Kidney capillary endothelial cell (primary cell): ENCODE results near the gene CFL1.
"Not testable (repeated sequence)": the region's sequence is repeated elsewhere in the genome, so short reads cannot be mapped to it uniquely, and the experiment has no call there.

Source experiments
- DNase-seq: peaks from one replicate; pipeline ENCODE4 v3.0.0-alpha.2; 2018; ENCODE audit warnings: low spot score

Gene CFL1

DNA sequence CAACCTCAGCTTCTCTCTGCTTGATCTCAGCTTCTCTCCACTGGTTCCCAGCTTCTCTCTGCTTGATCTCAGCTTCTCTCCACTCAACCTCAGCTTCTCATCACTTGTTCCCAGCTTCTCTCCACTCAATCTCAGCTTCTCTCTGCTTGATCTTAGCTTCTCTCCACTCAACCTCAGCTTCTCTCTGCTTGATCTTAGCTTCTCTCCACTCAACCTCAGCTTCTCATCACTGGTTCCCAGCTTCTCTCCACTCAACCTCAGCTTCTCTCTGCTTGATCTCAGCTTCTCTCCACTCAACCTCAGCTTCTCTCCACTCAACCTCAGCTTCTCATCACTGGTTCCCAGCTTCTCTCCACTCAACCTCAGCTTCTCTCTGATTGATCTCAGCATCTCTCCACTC, 25.7 kb downstream of the CFL1 start:
- DNase-seq: not testable (repeated sequence)

DNA sequence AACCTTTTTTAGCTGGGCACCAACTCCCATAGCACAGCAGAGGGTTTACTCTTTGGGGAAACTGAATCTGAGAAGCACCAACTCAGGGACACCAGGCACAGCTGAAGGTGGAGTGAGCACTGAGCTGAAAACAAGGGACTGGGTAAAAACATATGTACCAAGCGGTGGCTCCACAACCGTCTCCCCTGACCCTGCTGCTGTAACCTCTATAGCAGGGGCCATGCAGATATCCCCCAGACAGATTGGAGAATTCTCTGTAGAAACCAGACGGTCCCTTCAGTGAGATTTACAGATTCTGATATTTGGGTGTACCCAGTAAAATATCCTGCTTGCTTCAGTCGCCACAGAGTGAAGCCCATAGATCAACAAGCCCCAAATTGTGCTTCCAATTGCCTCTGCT, 28.5 kb downstream of the CFL1 start:
- no peak for DNase-seq

DNA sequence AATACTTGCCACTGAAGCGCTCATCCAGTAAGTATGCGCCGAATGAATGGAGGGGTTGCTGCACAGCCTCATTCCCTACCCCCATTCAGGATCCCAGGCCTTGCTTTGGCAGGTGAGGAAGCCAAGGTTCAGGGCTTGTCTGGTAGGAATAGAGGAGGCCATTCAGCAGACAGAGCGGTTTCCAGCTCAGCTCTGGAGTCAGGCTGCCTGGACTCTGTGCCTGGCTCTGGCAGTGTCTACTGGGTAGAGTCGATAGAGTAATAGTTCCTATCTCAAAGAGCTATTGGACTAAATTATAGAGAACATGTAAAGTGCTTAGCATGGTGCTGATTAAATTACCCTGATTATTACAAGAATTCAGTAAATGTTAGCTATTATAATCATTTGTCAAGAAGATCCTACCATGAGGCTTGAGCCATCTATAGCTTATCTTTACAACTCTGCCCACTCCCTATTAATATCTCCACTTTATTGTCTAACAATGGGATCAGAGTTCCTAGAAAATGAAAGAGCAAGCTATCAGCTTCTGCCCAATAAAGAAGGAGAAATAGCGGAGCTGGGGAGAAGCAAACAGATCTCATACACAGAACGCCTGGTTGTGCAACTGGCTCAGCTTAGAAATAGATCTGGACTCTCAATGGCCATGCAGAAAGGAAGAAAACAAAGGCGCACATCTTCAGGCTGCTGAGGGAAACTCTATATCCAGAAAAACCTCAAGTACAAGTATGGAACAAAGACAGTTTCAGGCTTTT, 30.8 kb downstream of the CFL1 start:
- DNase-seq: no peak

DNA sequence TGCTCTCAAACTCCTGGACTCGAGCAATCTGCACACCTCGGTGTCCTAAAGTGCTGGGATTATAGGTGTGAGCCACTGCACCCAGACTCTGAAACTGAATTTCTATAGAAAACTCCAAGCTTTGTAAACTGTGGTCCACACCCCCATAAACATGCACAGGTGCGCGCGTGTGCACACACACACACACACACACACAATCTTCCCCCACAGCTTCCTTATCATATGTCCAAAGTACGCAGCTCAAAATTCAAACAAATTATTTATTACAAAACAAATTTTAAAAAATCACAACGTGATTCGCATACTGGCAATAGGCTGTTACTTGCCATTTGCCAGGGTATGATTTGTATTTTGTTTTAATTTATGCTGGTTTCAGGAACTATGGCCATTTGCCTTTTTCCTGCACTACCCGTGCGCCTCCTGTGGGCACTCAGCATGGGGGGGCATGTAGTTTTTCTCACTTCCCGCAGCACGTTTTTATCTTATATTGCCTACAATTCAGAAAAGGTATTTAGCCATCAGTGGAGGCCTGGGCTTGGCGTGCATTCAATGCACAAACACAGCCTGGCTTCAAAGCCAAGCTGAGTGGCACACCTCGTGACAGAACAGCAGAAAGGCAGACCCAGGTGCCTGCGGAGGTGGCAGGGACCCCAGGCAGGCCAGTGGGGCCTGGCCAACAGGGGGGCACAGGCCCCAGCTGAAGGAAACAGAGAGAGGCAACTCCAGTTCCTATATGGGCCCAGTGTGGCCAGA, 35.0 kb downstream of the CFL1 start:
- DNase-seq: no peak

DNA sequence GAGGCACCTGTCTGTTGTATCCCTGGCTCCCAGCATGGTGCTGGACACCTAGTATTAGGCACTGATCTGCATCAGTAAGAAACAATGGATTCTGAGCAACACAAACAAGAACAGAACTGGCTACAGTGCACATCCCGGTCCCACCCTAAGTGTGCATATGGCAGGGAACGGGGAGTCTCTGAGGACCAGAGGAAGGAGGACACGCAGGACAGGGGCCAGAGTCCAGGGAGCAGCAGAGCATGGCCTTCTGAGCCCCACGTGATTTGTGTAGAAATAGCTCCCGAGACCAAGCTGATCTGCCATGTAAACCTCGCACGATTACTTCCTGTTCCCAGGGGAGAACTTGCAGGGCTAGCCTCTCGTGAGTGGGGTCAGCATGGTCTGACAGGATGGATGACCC, 36.9 kb downstream of the CFL1 start:
- DNase-seq: no peak

DNA sequence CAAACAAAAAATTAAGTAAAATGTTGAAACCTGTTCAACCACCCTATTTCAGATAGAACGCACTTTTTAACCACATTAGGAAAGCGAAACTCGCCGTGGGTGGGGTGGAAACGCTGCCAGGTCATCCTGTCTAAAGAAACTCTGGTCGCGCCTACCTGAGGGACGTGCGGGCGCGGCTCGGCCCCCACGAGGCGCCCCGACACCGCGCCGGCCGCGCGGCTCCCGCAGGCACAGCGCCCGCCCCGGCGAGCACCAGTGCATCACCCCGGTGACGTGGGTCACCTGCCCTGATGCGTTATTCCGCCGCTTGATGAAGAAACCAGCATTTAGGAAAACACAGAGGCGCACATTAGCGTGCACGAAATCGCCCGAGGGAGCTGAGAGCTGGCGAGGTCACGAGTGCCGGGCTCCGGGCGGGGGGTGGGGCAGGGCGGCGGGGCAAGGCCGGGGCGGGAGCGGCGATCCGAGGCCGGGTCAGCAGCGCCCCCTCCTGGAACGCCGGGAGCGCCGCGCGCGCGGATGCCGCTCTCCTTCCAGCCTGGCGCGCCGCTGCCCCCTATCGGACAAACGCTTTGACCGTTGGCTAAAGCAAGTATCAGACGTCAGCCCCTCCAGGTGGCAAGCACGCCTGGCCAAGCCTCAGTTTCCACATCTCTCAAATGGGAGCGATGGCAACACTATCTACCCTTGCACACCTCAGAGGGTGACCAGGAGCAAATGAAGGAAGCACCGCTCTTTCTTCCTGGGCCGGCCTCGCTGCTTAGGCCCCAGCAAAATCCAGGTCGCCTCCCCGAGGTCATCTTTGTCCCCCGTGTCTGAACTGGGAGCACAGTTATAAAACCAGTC, 39.9 kb downstream of the CFL1 start:
- DNase-seq: peak; percentile 88

DNA sequence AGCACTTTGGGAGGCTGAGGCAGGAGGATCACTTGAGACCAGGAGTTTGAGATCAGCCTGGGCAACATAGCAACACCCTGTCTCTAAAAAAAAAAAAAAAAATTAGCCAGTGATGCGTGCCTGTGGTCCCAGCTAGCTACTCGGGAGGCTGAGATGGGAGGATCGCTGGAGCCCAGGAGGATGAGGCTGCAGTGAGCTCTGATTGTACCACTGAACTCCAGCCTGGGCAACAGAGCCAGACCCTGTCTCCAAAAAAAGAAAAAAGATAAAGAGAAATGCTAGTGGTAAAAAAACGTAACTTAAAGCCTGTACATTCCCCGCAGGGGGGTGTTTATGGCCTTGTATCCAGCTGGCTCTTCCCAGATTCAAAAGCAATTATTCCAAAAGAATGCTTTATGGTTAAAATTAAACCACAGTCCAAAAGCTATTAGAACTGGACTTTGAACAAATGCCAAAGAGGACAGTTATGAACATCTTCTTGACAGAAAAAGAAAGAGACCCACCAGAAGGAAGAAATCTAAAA, 40.6 kb downstream of the CFL1 start:
- DNase-seq: no peak

DNA sequence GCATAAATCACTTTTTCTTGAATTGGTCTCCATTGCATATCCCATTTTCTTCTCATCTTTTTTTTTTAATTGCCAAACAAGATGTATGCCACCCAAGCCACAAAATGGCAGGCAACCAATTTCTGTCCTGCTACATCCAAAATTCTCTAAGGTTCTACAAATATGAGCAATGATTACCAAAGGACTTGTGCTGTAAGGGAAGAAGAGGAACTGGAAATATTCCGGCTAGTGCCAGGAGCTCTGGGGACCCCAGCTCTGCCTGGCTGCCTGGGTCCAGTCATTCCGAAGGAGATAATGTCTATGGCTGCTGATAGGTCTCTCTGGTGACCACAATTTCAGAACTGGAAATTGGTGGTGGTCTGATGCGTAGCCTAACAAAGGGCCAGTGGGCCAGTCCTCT, 41.3 kb downstream of the CFL1 start:
- no peak for DNase-seq

DNA sequence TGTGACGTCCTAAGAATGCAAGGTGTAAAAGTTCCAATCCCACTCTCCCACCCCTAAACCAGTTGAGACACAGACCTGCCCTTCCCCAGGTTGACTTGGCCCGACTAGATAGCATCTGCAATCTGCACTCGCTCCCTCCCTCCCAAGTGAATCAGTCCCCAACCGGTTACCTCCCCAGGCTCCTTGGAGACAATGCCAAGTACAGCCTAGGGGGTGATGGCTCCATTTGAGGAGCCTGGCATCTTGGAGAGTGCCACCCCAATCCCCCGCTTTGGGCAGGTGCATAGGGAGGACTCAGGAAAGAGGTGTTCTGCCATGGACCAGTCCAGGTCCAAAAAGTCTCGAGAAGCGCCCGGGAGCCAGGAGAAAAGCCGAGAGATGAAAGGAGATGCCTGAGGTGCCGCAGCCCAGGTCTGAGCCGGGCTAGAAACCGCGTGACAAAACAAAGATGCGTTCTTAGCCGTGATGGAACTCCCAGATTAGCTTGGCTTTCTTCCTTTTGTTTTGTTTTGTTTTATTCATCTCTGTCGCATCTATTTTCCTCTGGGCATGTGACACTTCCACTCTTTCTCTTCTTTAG, 42.9 kb downstream of the CFL1 start:
- DNase-seq: no peak

DNA sequence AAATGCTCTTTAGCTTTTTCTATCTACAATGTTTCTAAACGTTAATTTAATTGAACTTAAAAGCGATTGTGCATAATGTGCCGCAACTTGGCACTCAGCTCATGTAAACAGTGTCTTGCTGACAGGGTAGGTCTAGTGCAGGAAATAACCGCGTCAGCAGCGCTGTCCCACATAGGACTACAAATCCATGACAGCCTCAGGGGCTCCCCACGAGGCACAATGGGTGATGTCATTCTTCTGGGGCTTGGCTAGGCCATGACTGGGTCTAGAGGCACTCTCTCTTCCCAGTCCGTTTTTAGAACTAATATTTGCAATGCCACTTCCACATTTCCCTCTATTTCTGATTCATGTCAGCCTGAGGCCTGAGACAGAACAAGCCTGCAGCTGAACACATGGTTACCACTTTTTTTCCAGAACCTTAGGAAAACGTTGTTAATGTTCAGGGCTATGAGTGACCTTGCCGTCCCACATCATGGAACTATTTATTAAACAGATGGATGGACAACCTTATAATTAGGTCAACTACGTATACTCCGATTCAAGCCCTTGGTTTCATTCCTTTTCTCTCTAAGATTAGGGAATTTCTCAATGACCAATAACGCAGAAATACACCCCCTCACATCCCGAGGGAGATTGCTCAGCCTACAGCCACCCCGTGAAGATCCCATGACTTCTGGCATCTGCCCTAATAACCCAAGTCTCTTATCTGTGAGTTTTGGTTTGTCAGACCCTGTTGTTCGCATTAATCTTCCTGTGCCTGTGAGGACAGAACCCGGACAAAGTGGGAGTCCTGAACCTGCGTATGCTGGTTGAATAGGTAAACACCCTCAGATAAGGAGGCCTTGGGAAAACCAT, 43.6 kb downstream of the CFL1 start:
- DNase-seq: no peak

DNA sequence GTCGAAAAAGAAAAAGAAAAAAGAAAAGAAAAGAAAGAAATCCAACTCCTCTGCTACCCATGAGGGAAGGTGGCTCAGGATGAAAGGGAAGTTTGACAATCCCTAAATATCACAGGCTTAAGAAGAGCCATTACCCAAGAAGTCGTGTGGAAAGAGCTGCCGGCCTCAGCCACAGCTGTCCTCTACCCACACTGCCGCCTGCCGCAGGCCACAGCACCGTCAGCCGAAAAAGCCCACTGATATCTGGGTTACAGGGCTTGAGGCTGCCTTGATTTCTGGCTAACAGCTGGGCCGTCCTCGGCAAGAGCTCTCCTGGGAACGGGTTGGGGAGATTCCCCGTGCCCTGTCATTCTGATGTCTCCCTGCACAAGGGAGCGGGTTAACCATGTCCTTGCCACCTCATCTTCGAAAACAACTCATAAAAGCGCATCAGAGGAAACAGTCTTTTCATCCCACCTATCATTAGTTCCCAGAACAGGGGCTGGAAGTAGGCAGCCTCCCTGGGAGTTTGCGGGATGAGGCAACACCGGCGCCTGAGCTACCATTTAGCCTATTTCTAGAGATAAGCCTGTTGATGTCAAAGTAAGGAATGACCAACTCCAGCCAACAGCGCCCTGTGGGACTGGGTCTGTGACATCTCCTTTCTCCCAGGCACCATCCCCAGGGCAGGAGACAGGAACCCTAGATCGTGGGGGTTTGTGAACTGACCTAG, 46.1 kb downstream of the CFL1 start:
- DNase-seq: no peak

DNA sequence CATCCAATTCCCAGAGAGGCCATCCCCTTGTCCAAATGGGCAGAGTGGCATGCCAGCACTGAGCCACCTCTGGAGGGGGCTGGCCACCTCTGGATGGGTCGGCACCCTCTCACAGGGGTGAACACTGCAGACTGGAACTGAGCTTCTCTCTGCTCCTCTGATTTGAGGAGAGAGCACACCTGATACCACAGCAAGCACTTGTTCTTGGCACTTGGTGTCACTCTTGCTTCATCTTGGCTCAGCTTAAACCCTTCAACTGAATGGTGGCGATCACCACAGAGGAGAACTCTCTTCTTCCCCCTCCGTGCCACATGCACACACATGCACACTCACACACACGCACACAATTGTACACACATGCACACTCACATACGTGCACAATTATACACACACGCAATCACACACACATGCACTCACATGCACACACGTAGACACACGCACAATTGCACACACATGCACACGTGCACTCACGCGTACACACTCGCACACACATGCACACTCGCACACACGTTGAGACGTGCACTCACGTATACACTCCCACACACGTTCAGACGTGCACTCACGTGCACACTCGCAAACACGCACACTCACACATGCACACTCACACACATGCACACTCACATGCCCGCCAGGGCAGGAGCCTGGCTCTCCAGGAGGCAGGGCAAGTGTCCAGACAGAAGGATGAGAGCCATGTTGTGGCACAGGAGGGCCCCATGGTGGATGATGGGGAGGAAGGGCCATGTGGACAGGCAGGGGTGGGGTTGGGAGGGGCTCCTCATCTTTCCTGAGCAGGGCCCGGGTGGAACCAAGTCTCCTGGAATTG, 47.7 kb downstream of the CFL1 start:
- no peak for DNase-seq

DNA sequence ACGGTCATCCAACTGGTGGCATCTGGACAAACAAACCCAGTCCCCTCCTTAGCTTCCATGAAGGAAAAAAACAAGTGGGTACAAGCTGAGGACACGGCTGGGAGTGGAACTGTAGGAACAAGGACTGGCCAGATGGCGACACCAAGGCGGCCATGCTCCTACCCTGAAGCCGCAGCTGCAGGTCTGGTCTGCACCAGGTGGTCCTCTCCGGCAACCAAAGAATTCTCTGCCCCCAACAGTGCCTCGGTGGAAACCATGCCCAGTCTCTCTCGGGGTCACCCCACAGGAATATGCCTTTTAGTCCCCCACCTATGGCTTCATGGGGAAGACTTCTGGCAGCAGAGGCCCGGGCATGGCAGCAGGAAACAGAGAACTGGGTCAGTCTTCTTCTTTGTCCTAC, 48.5 kb downstream of the CFL1 start:
- no peak for DNase-seq

DNA sequence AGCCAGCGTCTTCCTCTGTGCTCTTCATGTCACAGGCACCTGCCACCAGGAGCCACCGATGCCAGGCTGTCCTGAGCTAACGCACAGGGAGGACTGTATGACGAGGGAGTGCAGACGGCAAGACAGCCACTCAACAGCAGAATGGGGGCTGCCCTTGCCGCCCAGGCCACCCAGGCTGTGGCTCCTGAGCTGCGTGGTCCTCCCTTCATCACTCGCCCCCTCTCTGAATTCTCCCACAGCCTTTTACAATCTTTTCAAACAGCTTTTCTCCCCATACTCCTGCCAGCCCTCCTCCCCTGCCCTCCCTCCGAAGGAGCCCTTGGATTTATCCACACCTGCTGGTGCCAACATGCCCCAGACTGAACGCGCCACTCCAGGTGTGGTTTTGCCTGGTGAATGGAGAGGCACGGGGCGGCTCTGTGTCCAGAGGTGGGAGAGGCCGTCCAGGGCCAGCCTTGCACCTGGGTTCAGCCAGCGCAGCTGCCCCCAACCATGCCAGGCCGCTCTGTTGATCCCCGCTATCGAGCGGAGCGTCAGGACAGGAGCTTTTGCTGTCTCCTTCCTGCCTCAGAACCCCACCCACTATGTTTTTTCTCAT, 49.1 kb downstream of the CFL1 start:
- DNase-seq: no peak

DNA sequence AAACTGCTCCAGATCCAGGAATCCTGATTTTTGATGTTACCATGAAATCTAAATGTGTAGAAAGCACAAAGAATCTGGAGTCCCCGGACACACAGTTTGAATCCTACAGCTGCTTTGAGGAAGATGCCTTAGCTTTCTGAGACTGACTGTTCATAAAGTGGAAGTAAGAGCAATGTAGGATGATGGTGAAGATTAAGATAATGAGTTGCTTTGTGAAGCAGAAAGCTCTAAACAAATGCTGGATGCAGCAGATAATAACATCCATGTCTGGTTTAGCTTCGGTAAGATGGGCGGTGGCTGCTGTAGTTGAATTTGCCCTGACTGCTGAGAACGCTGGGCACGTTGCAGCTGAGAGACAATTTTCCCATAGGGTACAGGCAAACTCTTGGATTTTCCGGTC, 51.0 kb downstream of the CFL1 start:
- DNase-seq: no peak
